Activated T-helper 2 cell treated with anti-CD3 and anti-CD28 coated beads, Interferon-gamma antibody, Interleukin-2, Interleukin-4, amounts not matched to agents 10 μg/mL and 5 μg/mL and 100 μg/mL, durations not matched to agents 14 hours and 24 hours and 36 hours (primary cell): ENCODE data around the gene DCDC1. TPM values are rescaled to one million over a fixed set of nuclear protein-coding genes. Genes with fewer than 3 reads are reported as not detected.

ENCODE experiments used
- DNase-seq: peaks from one replicate; pipeline ENCODE4 v3.0.0; 2021; ENCODE audit warnings: low spot score
- H3K27ac Mint-ChIP-seq: one replicate; pipeline ENCODE4 v1.8.0; 2021; ENCODE audit warnings: mixed read lengths
- H3K27me3 Mint-ChIP-seq: one replicate; pipeline ENCODE4 v1.8.0; 2021; ENCODE audit warnings: low read depth, mixed read lengths
- H3K36me3 Mint-ChIP-seq: one replicate; pipeline ENCODE4 v1.8.0; 2021; ENCODE audit warnings: low read depth, mixed read lengths
- H3K4me1 Mint-ChIP-seq: one replicate; pipeline ENCODE4 v1.8.0; 2021; ENCODE audit warnings: low read depth, mixed read lengths
- H3K4me3 Mint-ChIP-seq: one replicate; pipeline ENCODE4 v1.8.0; 2021; ENCODE audit warnings: low read depth, mild to moderate bottlenecking, moderate library complexity, mixed read lengths
- H3K9me3 Mint-ChIP-seq: one replicate; pipeline ENCODE4 v1.8.0; 2021; ENCODE audit warnings: mixed read lengths
- intact Hi-C: fragments of 100-400 bp; cut with micrococcal nuclease; formaldehyde crosslinking; loops from one replicate; pipeline ENCODE4 v1.15.1; 2023
- total RNA-seq: library from RNA; stranded (reverse); gene quantifications from 2 replicates; pipeline ENCODE4 v1.2.3, GENCODE V29; 2022

The DCDC1 gene
- total RNA-seq, 1 donor from 2014 or later, result not detected

GRCh38 chr11:30853439-30853838 is 516.1 kb downstream of the DCDC1 start:
- Mint-ChIP-seq H3K4me1 (no peaks in the 10 kb centered on the region), H3K9me3 (no peaks in the 10 kb centered on the region), H3K36me3 (no peaks in the 10 kb centered on the region), H3K4me3 (no peak overlapping the region), H3K27me3 (no peaks in the 10 kb centered on the region), H3K27ac (no peak overlapping the region)
- intact Hi-C loops, result no loop called here
- no peak for DNase-seq

DNA sequence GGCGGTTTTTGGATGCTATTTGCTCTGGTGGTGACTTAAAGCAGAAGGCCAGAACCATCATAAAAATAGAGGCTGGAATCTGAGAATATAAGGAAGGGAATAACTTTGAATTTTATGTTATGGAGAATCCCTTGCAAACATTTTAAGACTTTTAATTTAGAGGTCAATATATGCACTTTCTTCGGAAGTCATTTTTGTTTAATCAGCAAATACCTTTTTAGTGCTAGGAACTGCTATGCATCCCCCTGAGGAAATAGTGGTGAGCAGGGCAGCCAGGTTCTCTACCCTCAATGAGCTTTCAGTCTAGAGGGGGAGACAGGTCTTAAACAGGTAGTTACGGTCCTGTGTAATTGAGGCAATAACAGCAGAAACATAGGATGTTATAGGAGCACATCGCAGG is 516.9 kb downstream of the DCDC1 start:
- Mint-ChIP-seq H3K27me3 (no peaks in the 10 kb centered on the region), H3K27ac (no peak overlapping the region), H3K4me3 (no peak overlapping the region), H3K4me1 (no peaks in the 10 kb centered on the region), H3K36me3 (no peaks in the 10 kb centered on the region), H3K9me3 (peaks cover 4% of the 10 kb centered on the region)
- intact Hi-C loops, result no loop called here
- no peak for DNase-seq

- H3K27me3 Mint-ChIP-seq, result no peaks in the 10 kb centered on the region
- no peaks in the 10 kb centered on the region for H3K36me3 Mint-ChIP-seq
- no peak overlapping the region for H3K4me3 Mint-ChIP-seq
- intact Hi-C loops, result no loop called here
- DNase-seq, result no peak
- H3K27ac Mint-ChIP-seq, result no peak overlapping the region
- peaks cover 4% of the 10 kb centered on the region for H3K9me3 Mint-ChIP-seq
- H3K4me1 Mint-ChIP-seq, result no peaks in the 10 kb centered on the region
Observed at GRCh38 chr11:30852091-30852490, 517.4 kb downstream of the DCDC1 start.

GRCh38 chr11:30837252-30837651 is 532.3 kb downstream of the DCDC1 start:
- intact Hi-C loops, result no loop called here
- H3K27me3 Mint-ChIP-seq, result no peaks in the 10 kb centered on the region
- peaks cover 11% of the 10 kb centered on the region for H3K9me3 Mint-ChIP-seq
- H3K27ac Mint-ChIP-seq, result no peak overlapping the region
- no peak for DNase-seq
- H3K4me3 Mint-ChIP-seq, result no peak overlapping the region
- H3K36me3 Mint-ChIP-seq, result no peaks in the 10 kb centered on the region
- no peaks in the 10 kb centered on the region for H3K4me1 Mint-ChIP-seq

GRCh38 chr11:30832831-30833230 is 536.7 kb downstream of the DCDC1 start:
- Mint-ChIP-seq H3K4me3 (no peak overlapping the region), H3K27me3 (no peaks in the 10 kb centered on the region), H3K27ac (no peak overlapping the region), H3K4me1 (no peaks in the 10 kb centered on the region), H3K9me3 (peaks cover 11% of the 10 kb centered on the region), H3K36me3 (no peaks in the 10 kb centered on the region)
- DNase-seq, result no peak
- intact Hi-C loops, result no loop called here

DNA sequence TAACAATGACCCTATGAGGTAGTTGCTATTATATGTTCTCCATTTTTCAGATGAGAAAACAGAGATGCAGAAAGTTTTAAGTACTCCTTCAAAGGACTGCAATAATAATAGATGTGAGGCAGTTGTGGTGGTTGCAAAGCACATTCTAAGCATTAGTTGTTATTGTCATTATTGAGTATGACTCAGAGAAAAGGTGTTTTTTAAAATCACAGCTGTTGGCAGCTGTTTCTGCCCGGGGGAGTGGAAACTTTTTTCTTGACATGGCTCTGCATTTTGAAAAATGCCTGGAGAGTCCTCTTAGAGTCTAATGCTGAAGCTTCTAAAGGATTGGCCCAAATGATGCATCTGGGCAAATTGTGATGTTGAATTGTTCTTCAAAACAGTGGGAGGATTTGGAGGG is 538.9 kb downstream of the DCDC1 start:
- no peak for DNase-seq
- no peak overlapping the region for H3K4me3 Mint-ChIP-seq
- H3K9me3 Mint-ChIP-seq, result peaks cover 11% of the 10 kb centered on the region
- no peaks in the 10 kb centered on the region for H3K27me3 Mint-ChIP-seq
- no peaks in the 10 kb centered on the region for H3K4me1 Mint-ChIP-seq
- H3K27ac Mint-ChIP-seq, result no peak overlapping the region
- H3K36me3 Mint-ChIP-seq, result no peaks in the 10 kb centered on the region
- intact Hi-C loops, result no loop called here

- H3K4me3 Mint-ChIP-seq, result no peak overlapping the region
- H3K36me3 Mint-ChIP-seq, result no peaks in the 10 kb centered on the region
- no peak for DNase-seq
- no peak overlapping the region for H3K27ac Mint-ChIP-seq
- no peaks in the 10 kb centered on the region for H3K27me3 Mint-ChIP-seq
- intact Hi-C loops, result no loop called here
- no peaks in the 10 kb centered on the region for H3K4me1 Mint-ChIP-seq
- H3K9me3 Mint-ChIP-seq, result no peaks in the 10 kb centered on the region
Observed at GRCh38 chr11:30826911-30827310, 542.6 kb downstream of the DCDC1 start.

DNA sequence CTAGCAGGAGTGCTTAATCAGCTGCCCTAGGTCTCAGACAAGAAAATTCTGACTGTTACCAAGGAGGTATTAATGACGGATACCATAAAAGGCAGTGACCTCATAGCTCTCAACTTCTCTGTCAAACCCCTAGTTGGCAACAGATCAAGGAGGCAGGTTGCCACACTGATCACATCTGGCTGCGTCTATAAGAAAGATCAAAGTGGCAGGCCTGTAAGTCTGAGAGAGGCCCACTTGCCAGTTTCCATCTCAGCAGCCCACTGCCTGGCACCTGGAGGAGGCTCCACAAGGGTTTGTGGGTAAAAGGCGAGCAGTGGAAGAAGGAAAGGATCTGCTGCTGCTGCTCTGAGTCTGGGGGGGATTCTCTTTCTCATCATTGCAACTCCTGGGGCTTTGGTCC is 543.8 kb downstream of the DCDC1 start:
- H3K9me3 Mint-ChIP-seq, result no peaks in the 10 kb centered on the region

GRCh38 chr11:30823119-30823518 is 546.4 kb downstream of the DCDC1 start:
- H3K27me3 Mint-ChIP-seq, result no peaks in the 10 kb centered on the region
- no peaks in the 10 kb centered on the region for H3K4me1 Mint-ChIP-seq
- H3K4me3 Mint-ChIP-seq, result no peak overlapping the region
- H3K9me3 Mint-ChIP-seq, result no peaks in the 10 kb centered on the region
- intact Hi-C loops, result no loop called here
- no peak for DNase-seq
- H3K27ac Mint-ChIP-seq, result no peak overlapping the region
- no peaks in the 10 kb centered on the region for H3K36me3 Mint-ChIP-seq

More for the DNA sequence above, 543.8 kb downstream of the DCDC1 start:
- Mint-ChIP-seq H3K27ac (no peak overlapping the region), H3K36me3 (no peaks in the 10 kb centered on the region), H3K4me1 (no peaks in the 10 kb centered on the region), H3K27me3 (no peaks in the 10 kb centered on the region), H3K4me3 (no peak overlapping the region)
- intact Hi-C loops, result no loop called here
- no peak for DNase-seq

- no peaks in the 10 kb centered on the region for H3K36me3 Mint-ChIP-seq
- intact Hi-C loops, result no loop called here
- no peak for DNase-seq
- H3K27ac Mint-ChIP-seq, result no peak overlapping the region
- H3K9me3 Mint-ChIP-seq, result no peaks in the 10 kb centered on the region
- no peaks in the 10 kb centered on the region for H3K27me3 Mint-ChIP-seq
- no peaks in the 10 kb centered on the region for H3K4me1 Mint-ChIP-seq
- no peak overlapping the region for H3K4me3 Mint-ChIP-seq
Observed at GRCh38 chr11:30821438-30821965, 548.0 kb downstream of the DCDC1 start.

- H3K36me3 Mint-ChIP-seq, result no peaks in the 10 kb centered on the region
Observed at GRCh38 chr11:30818721-30819120, 550.8 kb downstream of the DCDC1 start.

DNA sequence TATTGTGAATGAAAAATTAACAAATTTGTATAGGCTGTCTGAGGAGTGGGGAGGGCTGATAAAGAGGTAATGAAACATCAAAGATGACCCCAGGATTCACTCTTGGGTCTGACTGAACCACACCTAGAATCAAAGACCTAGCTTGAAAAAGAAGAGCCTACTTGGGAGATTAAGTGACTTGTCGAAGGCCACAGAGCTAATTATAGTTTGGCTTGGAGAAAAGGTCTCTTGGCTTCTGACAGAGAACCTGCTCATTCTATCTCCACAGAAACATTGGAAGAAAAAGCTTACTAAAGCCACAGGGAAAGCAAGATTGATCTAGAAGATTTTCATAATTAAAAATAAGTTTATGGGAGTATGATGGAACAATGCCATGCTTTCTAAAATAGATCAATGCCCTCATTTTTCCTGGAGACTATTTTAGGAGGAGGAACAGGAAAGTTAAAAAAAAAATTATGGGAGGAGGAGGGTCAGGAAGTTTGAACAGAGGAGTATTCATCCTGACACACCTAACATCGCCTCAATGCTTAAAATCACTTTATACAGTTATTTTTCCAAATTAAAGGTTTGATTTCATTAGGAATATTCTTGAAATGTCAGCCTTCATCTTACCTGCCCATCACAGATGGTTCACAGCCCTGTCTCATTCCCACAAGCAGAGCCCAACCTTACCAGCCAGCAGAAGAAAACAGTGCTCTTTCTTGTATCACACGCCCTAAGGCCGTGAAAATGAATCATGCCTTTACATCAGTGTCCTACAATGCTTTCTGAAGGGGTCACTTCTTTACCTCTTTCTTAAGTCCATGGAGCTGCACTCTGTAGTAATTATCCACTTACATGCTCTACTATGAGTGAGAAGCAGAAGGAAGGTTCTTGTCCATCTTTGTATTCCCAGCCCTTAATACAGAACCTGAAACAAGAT is 552.3 kb downstream of the DCDC1 start:
- intact Hi-C loops, result no loop called here
- Mint-ChIP-seq H3K27me3 (no peaks in the 10 kb centered on the region), H3K4me1 (no peaks in the 10 kb centered on the region), H3K27ac (no peak overlapping the region), H3K4me3 (no peak overlapping the region), H3K36me3 (no peaks in the 10 kb centered on the region), H3K9me3 (no peaks in the 10 kb centered on the region)
- no peak for DNase-seq

More at GRCh38 chr11:30818721-30819120, 550.8 kb downstream of the DCDC1 start:
- Mint-ChIP-seq H3K9me3 (no peaks in the 10 kb centered on the region), H3K27ac (no peak overlapping the region), H3K4me1 (no peaks in the 10 kb centered on the region), H3K4me3 (no peak overlapping the region), H3K27me3 (no peaks in the 10 kb centered on the region)
- intact Hi-C loops, result no loop called here
- DNase-seq, result no peak

DNA sequence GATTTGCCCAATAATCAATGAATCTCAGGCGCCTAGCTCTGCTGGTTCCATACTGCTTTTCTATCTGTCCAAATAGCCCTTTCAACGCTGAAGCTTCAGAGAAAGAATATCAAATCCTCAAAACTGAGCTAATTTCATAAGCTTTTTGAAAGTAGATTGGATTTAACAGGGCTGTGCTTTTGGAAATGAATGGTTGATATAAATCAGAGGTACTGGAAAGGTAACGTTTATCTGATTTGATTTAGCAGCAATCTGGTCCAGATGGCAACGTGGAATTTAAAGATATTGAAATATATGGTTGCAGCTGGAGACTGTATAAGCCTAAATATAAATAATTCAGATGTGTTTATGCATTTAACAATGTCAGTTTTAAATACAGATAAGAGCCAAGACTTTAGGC is 553.9 kb downstream of the DCDC1 start:
- Mint-ChIP-seq H3K36me3 (no peaks in the 10 kb centered on the region), H3K4me1 (no peaks in the 10 kb centered on the region), H3K27me3 (no peaks in the 10 kb centered on the region), H3K27ac (no peak overlapping the region), H3K9me3 (no peaks in the 10 kb centered on the region), H3K4me3 (no peak overlapping the region)
- intact Hi-C loops, result no loop called here
- no peak for DNase-seq
